SU-DHL-6 (cell line): ENCODE data around the gene CECR2.

ENCODE experiments used
- H2AFZ ChIP-seq: fragments of 200-600 bp; sonication (generic); 2 replicates; pipeline ENCODE4 v1.6.1; 2014; ENCODE audit warnings: low read depth, mild to moderate bottlenecking, moderate library complexity, mixed read lengths, antibody characterized with exemption, low read length; ENCODE audit not compliant: severe bottlenecking
- H3F3A ChIP-seq: fragments of 200-600 bp; shearing (Covaris generic); 2 replicates; pipeline ENCODE4 v1.6.0; 2016; ENCODE audit warnings: antibody characterized with exemption, mild to moderate bottlenecking; ENCODE audit not compliant: insufficient read depth
- H3K27ac ChIP-seq: fragments of 200-600 bp; sonication (generic); 2 replicates; pipeline ENCODE4 v1.5.1; 2016; ENCODE audit warnings: low read depth, mild to moderate bottlenecking, low read length, moderate library complexity, mixed read lengths
- H3K27me3 ChIP-seq: fragments of 200-600 bp; sonication (generic), shearing (Covaris generic); 2 replicates; pipeline ENCODE4 v1.6.0; 2014; ENCODE audit warnings: mild to moderate bottlenecking, low read length
- H3K36me3 ChIP-seq: fragments of 200-600 bp; sonication (generic); 2 replicates; pipeline ENCODE4 v1.6.1; 2014; ENCODE audit warnings: mild to moderate bottlenecking, low read length, mixed read lengths
- H3K4me2 ChIP-seq: fragments of 300-600, 200-600 bp; shearing (Covaris generic), sonication (generic); 2 replicates; pipeline ENCODE4 v1.6.0; 2014; ENCODE audit warnings: low read length, low read depth, mild to moderate bottlenecking; ENCODE audit not compliant: poor library complexity, severe bottlenecking
- H3K4me3 ChIP-seq: fragments of 200-600 bp; sonication (generic); 2 replicates; pipeline ENCODE4 v1.5.1; 2014; ENCODE audit warnings: antibody characterized with exemption, low read length, mild to moderate bottlenecking, mixed read lengths; ENCODE audit not compliant: insufficient read depth, poor library complexity, severe bottlenecking
- H3K79me2 ChIP-seq: fragments of 200-600 bp; sonication (generic); 2 replicates; pipeline ENCODE4 v1.6.1; 2014; ENCODE audit warnings: mild to moderate bottlenecking, low read length, moderate library complexity; ENCODE audit not compliant: insufficient read depth
- H3K9ac ChIP-seq: fragments of 200-600 bp; sonication (generic); 2 replicates; pipeline ENCODE4 v1.7.0; 2014; ENCODE audit warnings: mild to moderate bottlenecking, low read length
- H3K9me2 ChIP-seq: fragments of 200-600 bp; sonication (generic); replicated peaks from 2 replicates; pipeline ENCODE4 v1.6.1; 2014; ENCODE audit warnings: low read length; ENCODE audit not compliant: insufficient read depth
- H3K9me3 ChIP-seq: fragments of 200-600 bp; sonication (generic); 2 replicates; pipeline ENCODE4 v1.6.1; 2014; ENCODE audit warnings: low read length, mixed read lengths; ENCODE audit not compliant: insufficient read depth
- H4K20me1 ChIP-seq: fragments of 200-600 bp; sonication (generic); 2 replicates; pipeline ENCODE4 v1.6.1; 2014; ENCODE audit warnings: low read depth, mild to moderate bottlenecking, antibody characterized with exemption, low read length, moderate library complexity, mixed read lengths
- CTCF ChIP-seq: fragments of 200-600 bp; sonication (generic); IDR thresholded peaks from one replicate; pipeline ENCODE4 v1.5.1; 2017; ENCODE audit warnings: antibody characterized with exemption, mild to moderate bottlenecking, low read length, moderate library complexity; ENCODE audit not compliant: insufficient read depth, poor library complexity, severe bottlenecking
- EZH2phosphoT487 ChIP-seq: fragments of 200-600 bp; sonication (generic), shearing (Covaris generic); conservative IDR thresholded peaks from 2 replicates; pipeline ENCODE4 v1.6.1; 2018; ENCODE audit warnings: mild to moderate bottlenecking, antibody characterized with exemption, low read length, moderate library complexity, mixed read lengths

CECR2 gene

DNA sequence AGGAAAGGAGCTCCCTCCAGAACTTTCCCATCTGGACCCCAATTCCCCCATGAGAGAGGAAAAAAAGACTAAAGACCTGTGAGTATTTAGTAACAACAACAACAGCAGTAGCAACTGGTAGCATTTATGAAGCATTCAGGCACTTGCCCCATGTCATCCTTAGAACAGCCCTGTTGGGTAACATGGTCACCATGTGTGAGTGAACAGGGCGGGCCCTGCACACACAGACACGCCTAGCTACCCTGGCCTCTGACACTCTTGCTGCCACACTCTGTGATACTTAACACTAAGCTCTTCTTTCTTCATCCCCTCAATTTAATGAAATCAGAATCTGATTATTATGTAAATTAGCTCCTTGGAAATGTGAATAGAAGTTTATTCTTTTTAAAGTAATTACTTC lies 167.9 kb downstream of the CECR2 start:
- Histone ChIP-seq H3K9ac (no peak overlapping the region), H3K4me3 (no peak overlapping the region), H3F3A (no peaks in the 10 kb centered on the region), H3K36me3 (no peaks in the 10 kb centered on the region), H3K27ac (no peak overlapping the region), H2AFZ (no peak overlapping the region), H3K79me2 (no peaks in the 10 kb centered on the region), H3K9me2 (no peaks in the 10 kb centered on the region), H3K4me2 (no peak overlapping the region), H4K20me1 (no peaks in the 10 kb centered on the region), H3K9me3 (no peaks in the 10 kb centered on the region), H3K27me3 (no peaks in the 10 kb centered on the region)
- no peak for TF ChIP-seq CTCF
- TF ChIP-seq EZH2phosphoT487, result no peak

DNA sequence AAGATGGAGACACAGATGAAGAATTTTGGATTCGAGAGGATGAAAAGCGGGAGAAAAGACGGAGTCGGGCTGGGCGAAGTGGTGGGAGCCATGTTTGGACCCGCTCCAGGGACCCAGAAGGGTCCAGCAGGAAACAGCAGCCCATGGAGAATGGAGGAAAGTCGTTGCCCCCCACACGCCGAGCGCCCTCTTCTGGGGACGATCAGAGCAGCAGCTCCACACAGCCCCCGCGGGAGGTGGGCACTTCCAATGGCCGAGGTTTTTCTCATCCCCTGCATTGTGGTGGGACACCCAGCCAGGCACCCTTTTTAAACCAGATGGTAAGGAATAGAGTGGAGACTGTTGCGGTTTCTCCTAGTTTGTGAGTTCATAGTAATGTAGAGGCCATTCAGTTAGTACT lies 171.2 kb downstream of the CECR2 start:
- Histone ChIP-seq H3K9me3 (no peaks in the 10 kb centered on the region), H4K20me1 (no peaks in the 10 kb centered on the region), H2AFZ (no peak overlapping the region), H3K9ac (no peak overlapping the region), H3K79me2 (no peaks in the 10 kb centered on the region), H3K27ac (no peak overlapping the region), H3F3A (no peaks in the 10 kb centered on the region), H3K4me3 (no peak overlapping the region), H3K27me3 (no peaks in the 10 kb centered on the region), H3K4me2 (no peak overlapping the region), H3K9me2 (no peaks in the 10 kb centered on the region), H3K36me3 (no peaks in the 10 kb centered on the region)
- TF ChIP-seq EZH2phosphoT487 (no peak), CTCF (no peak)

GRCh38 chr22:17541476-17541875 lies 172.2 kb downstream of the CECR2 start:
- no peak overlapping the region for H3K9ac ChIP-seq
- no peaks in the 10 kb centered on the region for H3F3A ChIP-seq
- no peaks in the 10 kb centered on the region for H3K9me2 ChIP-seq
- no peaks in the 10 kb centered on the region for H4K20me1 ChIP-seq
- no peak overlapping the region for H2AFZ ChIP-seq
- H3K27me3 ChIP-seq, result no peaks in the 10 kb centered on the region
- no peaks in the 10 kb centered on the region for H3K9me3 ChIP-seq
- H3K4me2 ChIP-seq, result no peak overlapping the region
- H3K36me3 ChIP-seq, result no peaks in the 10 kb centered on the region
- H3K4me3 ChIP-seq, result no peak overlapping the region
- TF ChIP-seq EZH2phosphoT487 (no peak), CTCF (no peak)
- no peaks in the 10 kb centered on the region for H3K79me2 ChIP-seq
- H3K27ac ChIP-seq, result no peak overlapping the region

DNA sequence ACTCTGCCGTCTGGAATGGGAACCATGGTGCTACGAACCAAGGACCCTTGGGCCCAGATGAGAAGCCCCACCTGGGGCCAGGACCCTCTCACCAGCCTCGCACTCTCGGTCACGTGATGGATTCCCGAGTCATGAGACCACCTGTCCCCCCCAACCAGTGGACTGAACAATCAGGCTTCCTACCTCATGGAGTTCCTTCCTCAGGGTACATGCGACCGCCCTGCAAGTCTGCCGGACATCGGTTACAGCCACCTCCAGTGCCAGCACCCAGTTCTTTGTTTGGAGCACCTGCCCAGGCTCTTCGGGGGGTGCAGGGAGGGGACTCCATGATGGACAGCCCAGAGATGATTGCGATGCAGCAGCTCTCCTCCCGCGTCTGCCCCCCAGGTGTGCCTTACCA lies 173.2 kb downstream of the CECR2 start:
- H3K4me2 ChIP-seq, result no peak overlapping the region
- no peaks in the 10 kb centered on the region for H3K36me3 ChIP-seq
- no peak overlapping the region for H2AFZ ChIP-seq
- H3K27me3 ChIP-seq, result no peaks in the 10 kb centered on the region
- H3K9me2 ChIP-seq, result no peaks in the 10 kb centered on the region
- H3K27ac ChIP-seq, result no peak overlapping the region
- H3K9ac ChIP-seq, result no peak overlapping the region
- TF ChIP-seq EZH2phosphoT487 (no peak), CTCF (no peak)
- H4K20me1 ChIP-seq, result no peaks in the 10 kb centered on the region
- no peak overlapping the region for H3K4me3 ChIP-seq
- H3K9me3 ChIP-seq, result no peaks in the 10 kb centered on the region
- no peaks in the 10 kb centered on the region for H3F3A ChIP-seq
- no peaks in the 10 kb centered on the region for H3K79me2 ChIP-seq
